ENCODE data around the gene TCAP.
"Not testable (repeated sequence)": the region's sequence is repeated elsewhere in the genome, so short reads cannot be mapped to it uniquely, and the experiment has no call there.

Gene TCAP

GRCh38 chr17:39678340-39679116 lies 13.4 kb downstream of the TCAP start:
- in situ Hi-C loops (cut with HindIII; ENCODE audit: low sequenced_read_pairs) = loop anchor here (10.0 kb wide), 1 partner anchor 64 kb away; no protein-coding TSS in a partner anchor

- in situ Hi-C loops (cut with HindIII; ENCODE audit: low sequenced_read_pairs) = loop anchor here (10.0 kb wide), 1 partner anchor 65 kb away; no protein-coding TSS in a partner anchor
These were observed 14.5 kb downstream of the TCAP start for GRCh38 chr17:39679521-39680192.

- in situ Hi-C loops (cut with HindIII; ENCODE audit: low sequenced_read_pairs) = no loop called here
These were observed 18.3 kb downstream of the TCAP start for GRCh38 chr17:39683295-39683939.

GRCh38 chr17:39684369-39685192 lies 19.4 kb downstream of the TCAP start:
- in situ Hi-C loops (cut with HindIII; ENCODE audit: low sequenced_read_pairs) = no loop called here

GRCh38 chr17:39687101-39687545 lies 22.0 kb downstream of the TCAP start:
- in situ Hi-C loops (cut with HindIII; ENCODE audit: low sequenced_read_pairs) = no loop called here

- in situ Hi-C loops (cut with HindIII; ENCODE audit: low sequenced_read_pairs) = no loop called here
These were observed 22.7 kb downstream of the TCAP start, which contains the start of gene PGAP3 for GRCh38 chr17:39687546-39688474. PGAP3 (minus strand) TSS chr17:39688057; CDS start chr17:39688014, 43 bp downstream.

- in situ Hi-C loops (cut with HindIII; ENCODE audit: low sequenced_read_pairs) = no loop called here
These were observed 23.3 kb downstream of the TCAP start for GRCh38 chr17:39688475-39688835.

GRCh38 chr17:39688945-39689344 lies 23.8 kb downstream of the TCAP start:
- in situ Hi-C loops (cut with HindIII; ENCODE audit: low sequenced_read_pairs) = no loop called here

- in situ Hi-C loops (cut with HindIII; ENCODE audit: low sequenced_read_pairs) = no loop called here
These were observed 29.4 kb downstream of the TCAP start for GRCh38 chr17:39694593-39694992.

- in situ Hi-C loops (cut with HindIII; ENCODE audit: low sequenced_read_pairs) = no loop called here
These were observed 29.9 kb downstream of the TCAP start for GRCh38 chr17:39695089-39695474.

- in situ Hi-C loops (cut with HindIII; ENCODE audit: low sequenced_read_pairs) = no loop called here
These were observed 31.6 kb downstream of the TCAP start for GRCh38 chr17:39696731-39697130.

GRCh38 chr17:39697961-39698360 lies 32.8 kb downstream of the TCAP start:
- in situ Hi-C loops (cut with HindIII; ENCODE audit: low sequenced_read_pairs) = no loop called here

GRCh38 chr17:39699157-39699817 lies 34.1 kb downstream of the TCAP start:
- in situ Hi-C loops (cut with HindIII; ENCODE audit: low sequenced_read_pairs) = not testable (repeated sequence)

- in situ Hi-C loops (cut with HindIII; ENCODE audit: low sequenced_read_pairs) = no loop called here
These were observed 34.6 kb downstream of the TCAP start, which contains the start of gene ERBB2 for GRCh38 chr17:39699818-39700147. ERBB2 (plus strand) TSS chr17:39700064; CDS start chr17:39700239, 175 bp downstream.

- in situ Hi-C loops (cut with HindIII; ENCODE audit: low sequenced_read_pairs) = no loop called here
These were observed 35.2 kb downstream of the TCAP start for GRCh38 chr17:39700148-39700987.

- in situ Hi-C loops (cut with HindIII; ENCODE audit: low sequenced_read_pairs) = no loop called here
These were observed 36.0 kb downstream of the TCAP start for GRCh38 chr17:39701012-39701783.

- in situ Hi-C loops (cut with HindIII; ENCODE audit: low sequenced_read_pairs) = no loop called here
These were observed 36.8 kb downstream of the TCAP start for GRCh38 chr17:39701784-39702422.
